Type B pancreatic cell (in vitro differentiated cells): ENCODE results near the gene RAD52. TPM values are rescaled to one million over a fixed set of nuclear protein-coding genes. Genes with fewer than 3 reads are reported as not detected.

Experiments used
- DNase-seq: peaks from one replicate; pipeline ENCODE4 v3.0.0; 2021; ENCODE audit warnings: mixed read lengths; ENCODE audit not compliant: unreplicated experiment; ENCODE audit errors: extremely low spot score
- H3K27ac Mint-ChIP-seq: 2 replicates; pipeline ENCODE4 v1.8.0; 2021; ENCODE audit warnings: mild to moderate bottlenecking, mixed read lengths
- H3K27me3 Mint-ChIP-seq: 2 replicates; pipeline ENCODE4 v1.8.0; 2021; ENCODE audit warnings: mixed read lengths
- H3K36me3 Mint-ChIP-seq: 2 replicates; pipeline ENCODE4 v1.8.0; 2021; ENCODE audit warnings: mixed read lengths
- H3K4me1 Mint-ChIP-seq: one replicate; pipeline ENCODE4 v1.8.0; 2021; ENCODE audit warnings: mixed read lengths; ENCODE audit not compliant: unreplicated experiment
- H3K4me3 Mint-ChIP-seq: 2 replicates; pipeline ENCODE4 v1.8.0; 2021; ENCODE audit warnings: mild to moderate bottlenecking, mixed read lengths
- H3K9me3 Mint-ChIP-seq: 2 replicates; pipeline ENCODE4 v1.8.0; 2021; ENCODE audit warnings: mixed read lengths
- total RNA-seq: library from RNA; stranded (reverse); gene quantifications from 2 replicates; pipeline ENCODE4 v1.2.1, GENCODE V29; 2021; ENCODE audit warnings: low replicate concordance
- TF ChIP-seq, protein P1 (sequence below): fragments of 200-600 bp; sonication (generic); conservative IDR thresholded peaks from 2 replicates; pipeline ENCODE4 v1.5.0; 2021; ENCODE audit warnings: antibody characterized with exemption, mild to moderate bottlenecking

RAD52 gene
- total RNA-seq, 1 donor from 2014 or later = 32.8 TPM

DNA sequence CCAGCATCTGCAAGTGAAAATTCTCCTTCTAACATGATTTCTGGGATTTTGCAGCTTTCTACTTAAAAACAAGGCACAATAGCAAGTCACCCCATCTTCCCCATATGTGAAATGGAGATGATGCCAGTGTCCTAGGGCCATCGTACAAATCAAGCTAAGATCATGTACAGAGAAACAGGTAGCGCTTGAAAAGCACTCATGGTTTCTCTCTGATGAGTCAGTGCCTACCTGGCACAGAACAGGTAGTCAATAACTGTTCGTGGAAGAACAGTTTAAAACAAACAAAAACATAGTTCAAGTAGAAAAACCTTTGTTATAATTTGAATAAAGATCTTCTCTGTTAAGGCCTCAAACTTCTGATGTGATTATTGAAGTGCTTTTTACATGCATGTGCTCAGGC lies 46.9 kb downstream of the RAD52 start:
- no peak overlapping the region for H3K27ac Mint-ChIP-seq
- H3K36me3 Mint-ChIP-seq = peaks cover 63% of the 10 kb centered on the region
- TF ChIP-seq, protein P1, sequence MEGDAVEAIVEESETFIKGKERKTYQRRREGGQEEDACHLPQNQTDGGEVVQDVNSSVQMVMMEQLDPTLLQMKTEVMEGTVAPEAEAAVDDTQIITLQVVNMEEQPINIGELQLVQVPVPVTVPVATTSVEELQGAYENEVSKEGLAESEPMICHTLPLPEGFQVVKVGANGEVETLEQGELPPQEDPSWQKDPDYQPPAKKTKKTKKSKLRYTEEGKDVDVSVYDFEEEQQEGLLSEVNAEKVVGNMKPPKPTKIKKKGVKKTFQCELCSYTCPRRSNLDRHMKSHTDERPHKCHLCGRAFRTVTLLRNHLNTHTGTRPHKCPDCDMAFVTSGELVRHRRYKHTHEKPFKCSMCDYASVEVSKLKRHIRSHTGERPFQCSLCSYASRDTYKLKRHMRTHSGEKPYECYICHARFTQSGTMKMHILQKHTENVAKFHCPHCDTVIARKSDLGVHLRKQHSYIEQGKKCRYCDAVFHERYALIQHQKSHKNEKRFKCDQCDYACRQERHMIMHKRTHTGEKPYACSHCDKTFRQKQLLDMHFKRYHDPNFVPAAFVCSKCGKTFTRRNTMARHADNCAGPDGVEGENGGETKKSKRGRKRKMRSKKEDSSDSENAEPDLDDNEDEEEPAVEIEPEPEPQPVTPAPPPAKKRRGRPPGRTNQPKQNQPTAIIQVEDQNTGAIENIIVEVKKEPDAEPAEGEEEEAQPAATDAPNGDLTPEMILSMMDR = no peak
- H3K4me3 Mint-ChIP-seq = no peak overlapping the region
- no peak for DNase-seq
- H3K9me3 Mint-ChIP-seq = no peaks in the 10 kb centered on the region
- H3K27me3 Mint-ChIP-seq = no peaks in the 10 kb centered on the region
- H3K4me1 Mint-ChIP-seq = no peaks in the 10 kb centered on the region

DNA sequence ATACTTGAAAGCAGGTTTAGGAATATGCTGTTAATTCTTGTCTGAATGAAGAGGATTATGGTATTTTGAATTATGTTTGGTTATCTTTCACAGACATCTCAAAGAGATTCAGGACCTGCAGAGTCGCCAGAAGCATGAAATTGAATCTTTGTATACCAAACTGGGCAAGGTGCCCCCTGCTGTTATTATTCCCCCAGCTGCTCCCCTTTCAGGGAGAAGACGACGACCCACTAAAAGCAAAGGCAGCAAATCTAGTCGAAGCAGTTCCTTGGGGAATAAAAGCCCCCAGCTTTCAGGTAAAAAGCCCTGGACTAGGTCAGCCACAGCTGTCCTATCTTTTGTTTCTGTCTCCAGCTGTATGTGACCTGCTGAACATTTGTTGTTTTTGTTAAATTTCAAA lies 52.1 kb downstream of the RAD52 start:
- no peak overlapping the region for H3K27ac Mint-ChIP-seq
- TF ChIP-seq, protein P1 = no peak
- no peaks in the 10 kb centered on the region for H3K4me1 Mint-ChIP-seq
- no peak for DNase-seq
- H3K4me3 Mint-ChIP-seq = no peak overlapping the region
- no peaks in the 10 kb centered on the region for H3K27me3 Mint-ChIP-seq
- H3K9me3 Mint-ChIP-seq = no peaks in the 10 kb centered on the region
- peaks cover 42% of the 10 kb centered on the region for H3K36me3 Mint-ChIP-seq

DNA sequence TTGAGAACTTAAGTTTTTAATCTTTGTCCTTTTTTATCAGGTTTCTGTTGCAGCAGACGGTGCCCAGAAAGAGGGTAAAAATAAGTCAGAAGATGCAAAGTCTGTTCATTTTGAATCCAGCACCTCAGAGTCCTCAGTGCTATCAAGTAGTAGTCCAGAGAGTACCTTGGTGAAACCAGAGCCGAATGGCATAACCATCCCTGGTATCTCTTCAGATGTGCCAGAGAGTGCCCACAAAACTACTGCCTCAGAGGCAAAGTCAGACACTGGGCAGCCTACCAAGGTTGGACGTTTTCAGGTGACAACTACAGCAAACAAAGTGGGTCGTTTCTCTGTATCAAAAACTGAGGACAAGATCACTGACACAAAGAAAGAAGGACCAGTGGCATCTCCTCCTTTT lies 53.5 kb downstream of the RAD52 start:
- no peaks in the 10 kb centered on the region for H3K27me3 Mint-ChIP-seq
- H3K4me1 Mint-ChIP-seq = no peaks in the 10 kb centered on the region
- TF ChIP-seq, protein P1 = no peak
- H3K9me3 Mint-ChIP-seq = no peaks in the 10 kb centered on the region
- H3K27ac Mint-ChIP-seq = no peak overlapping the region
- peaks cover 36% of the 10 kb centered on the region for H3K36me3 Mint-ChIP-seq
- DNase-seq = no peak
- H3K4me3 Mint-ChIP-seq = no peak overlapping the region

DNA sequence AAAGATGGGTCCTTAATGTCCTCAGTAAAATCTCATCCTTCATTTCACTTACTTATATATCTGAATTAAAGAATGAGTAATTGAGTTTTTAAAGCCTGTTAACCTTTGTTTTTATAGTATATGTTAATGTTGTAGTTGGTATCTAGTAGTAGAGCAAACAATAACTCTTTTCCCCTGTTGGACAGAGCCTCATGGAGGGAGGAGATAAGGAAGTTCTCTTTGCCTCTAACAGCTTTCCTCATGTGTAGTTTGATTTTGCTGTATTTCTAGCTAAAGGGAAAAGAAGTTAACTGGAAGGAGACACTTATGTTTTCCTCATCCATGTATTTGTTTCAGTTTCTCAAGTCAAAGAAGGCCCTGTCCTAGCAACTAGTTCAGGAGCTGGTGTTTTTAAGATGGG lies 55.3 kb downstream of the RAD52 start:
- Mint-ChIP-seq H3K4me1 (no peaks in the 10 kb centered on the region), H3K36me3 (peaks cover 35% of the 10 kb centered on the region), H3K27me3 (no peaks in the 10 kb centered on the region), H3K27ac (no peak overlapping the region), H3K4me3 (no peak overlapping the region), H3K9me3 (no peaks in the 10 kb centered on the region)
- TF ChIP-seq, protein P1 = no peak
- DNase-seq = no peak

DNA sequence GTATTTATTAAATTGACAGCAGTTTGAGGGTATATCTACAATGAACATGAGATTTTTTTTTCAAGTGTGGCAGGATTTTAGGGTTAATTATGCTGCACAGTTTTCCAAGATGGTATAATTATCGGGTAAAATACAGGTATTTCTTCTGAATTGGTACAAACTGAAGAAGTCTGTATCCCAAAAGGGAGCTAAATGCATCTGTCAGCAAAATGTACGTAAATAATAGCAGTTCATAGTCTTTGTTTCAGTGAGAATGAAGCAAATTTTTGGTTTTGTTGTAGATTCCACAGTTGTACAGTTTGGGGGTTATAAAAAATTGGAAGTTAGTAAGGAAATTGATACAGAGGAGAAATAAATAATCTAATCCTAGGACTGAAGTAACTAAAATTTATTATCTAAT lies 63.3 kb downstream of the RAD52 start:
- H3K27me3 Mint-ChIP-seq = no peaks in the 10 kb centered on the region
- peaks cover 63% of the 10 kb centered on the region for H3K36me3 Mint-ChIP-seq
- H3K4me1 Mint-ChIP-seq = no peaks in the 10 kb centered on the region
- no peak for DNase-seq
- TF ChIP-seq, protein P1 = no peak
- H3K4me3 Mint-ChIP-seq = no peak overlapping the region
- H3K27ac Mint-ChIP-seq = no peak overlapping the region
- no peaks in the 10 kb centered on the region for H3K9me3 Mint-ChIP-seq

DNA sequence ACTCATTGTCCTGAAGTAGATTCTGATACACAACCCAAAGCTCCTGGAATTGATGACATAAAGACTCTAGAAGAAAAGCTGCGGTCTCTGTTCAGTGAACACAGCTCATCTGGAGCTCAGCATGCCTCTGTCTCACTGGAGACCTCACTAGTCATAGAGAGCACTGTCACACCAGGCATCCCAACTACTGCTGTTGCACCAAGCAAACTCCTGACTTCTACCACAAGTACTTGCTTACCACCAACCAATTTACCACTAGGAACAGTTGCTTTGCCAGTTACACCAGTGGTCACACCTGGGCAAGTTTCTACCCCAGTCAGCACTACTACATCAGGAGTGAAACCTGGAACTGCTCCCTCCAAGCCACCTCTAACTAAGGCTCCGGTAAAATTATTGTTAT lies 63.8 kb downstream of the RAD52 start:
- Mint-ChIP-seq H3K27me3 (no peaks in the 10 kb centered on the region), H3K27ac (no peak overlapping the region), H3K9me3 (no peaks in the 10 kb centered on the region), H3K4me3 (no peak overlapping the region), H3K4me1 (no peaks in the 10 kb centered on the region), H3K36me3 (peaks cover 63% of the 10 kb centered on the region)
- TF ChIP-seq, protein P1 = no peak
- DNase-seq = no peak
